HepG2 (cell line): Measurements from ENCODE around the gene KLHDC8B. TPM values are rescaled to one million over a fixed set of nuclear protein-coding genes. Genes with fewer than 3 reads are reported as not detected.
A peak's percentile ranks its signal among the peaks of the same experiment; 100 is the strongest.

Source experiments
- ATF4 ChIP-seq, 2 experiments: fragments of 450-650 bp in 1 of 2; sonication (generic) in 1 of 2; formaldehyde crosslinking; IDR thresholded peaks; 2 replicates each; pipeline versions ENCODE4 v1.5.0 to v1.8.0; 2020 to 2022; ENCODE audit warnings: mild to moderate bottlenecking in 1 of 2, missing genetic modification reagents in 1 of 2
- CBX1 ChIP-seq: IDR thresholded peaks from one replicate; pipeline ENCODE4 v1.6.1; 2016; ENCODE audit warnings: antibody characterized with exemption, low read depth
- CREBL2 ChIP-seq: sonication (generic); formaldehyde crosslinking; IDR thresholded peaks from 2 replicates; pipeline ENCODE4 v1.8.1; 2023; ENCODE audit warnings: missing genetic modification reagents, mild to moderate bottlenecking, borderline replicate concordance
- CREM ChIP-seq, 2 experiments: sonication (generic) in 1 of 2; formaldehyde crosslinking in 1 of 2; IDR thresholded peaks; 2 replicates each; pipeline versions ENCODE4 v1.4.0 to v1.6.1; 2016 to 2020; ENCODE audit warnings: antibody characterized with exemption in 1 of 2, mild to moderate bottlenecking in 1 of 2, missing genetic modification reagents in 1 of 2
- EEA1 ChIP-seq: sonication (generic); formaldehyde crosslinking; IDR thresholded peaks from 2 replicates; pipeline ENCODE4 v1.5.1; 2020; ENCODE audit warnings: mild to moderate bottlenecking, missing genetic modification reagents, borderline replicate concordance
- EHMT2 ChIP-seq: fragments of 200-600 bp; sonication (generic); IDR thresholded peaks from 2 replicates; pipeline ENCODE4 v1.7.0; 2017; ENCODE audit warnings: antibody characterized with exemption, low read depth, low read length, borderline replicate concordance
- KDM1A ChIP-seq: IDR thresholded peaks from 2 replicates; pipeline ENCODE4 v1.6.1; 2016; ENCODE audit warnings: missing compliant biosample characterization
- KDM4B ChIP-seq: sonication (generic); formaldehyde crosslinking; IDR thresholded peaks from 2 replicates; pipeline ENCODE4 v1.4.0; 2020; ENCODE audit warnings: missing genetic modification reagents
- KMT2B ChIP-seq: IDR thresholded peaks from 2 replicates; pipeline ENCODE4 v1.6.1; 2016; ENCODE audit warnings: missing genetic modification reagents, missing compliant biosample characterization
- MYNN ChIP-seq: sonication (generic); formaldehyde crosslinking; IDR thresholded peaks from 2 replicates; pipeline ENCODE4 v1.4.0; 2020; ENCODE audit warnings: mild to moderate bottlenecking, low read depth, missing genetic modification reagents
- NFE2L1 ChIP-seq: sonication (generic); formaldehyde crosslinking; IDR thresholded peaks from 2 replicates; pipeline ENCODE4 v1.4.0; 2020; ENCODE audit warnings: missing genetic modification reagents, mild to moderate bottlenecking, borderline replicate concordance
- POLR2G ChIP-seq: fragments of 200-400 bp; formaldehyde crosslinking; IDR thresholded peaks from 2 replicates; pipeline ENCODE4 v1.6.1; 2018; ENCODE audit warnings: mild to moderate bottlenecking, low read depth, low read length, moderate library complexity
- PRPF4 ChIP-seq: fragments of 200-400 bp; formaldehyde crosslinking; IDR thresholded peaks from 2 replicates; pipeline ENCODE4 v1.6.1; 2016; ENCODE audit warnings: low read length, low read depth; ENCODE audit not compliant: poor library complexity, severe bottlenecking
- RNF219 ChIP-seq: sonication (generic); formaldehyde crosslinking; IDR thresholded peaks from 2 replicates; pipeline ENCODE4 v1.5.0; 2020; ENCODE audit warnings: mild to moderate bottlenecking, missing genetic modification reagents
- SOX6 ChIP-seq, 2 experiments: fragments of 450-650 bp in 1 of 2; sonication (generic) in 1 of 2; formaldehyde crosslinking in 1 of 2; IDR thresholded peaks; 2 replicates each; pipeline versions ENCODE4 v1.4.0 to v1.6.1; 2017 to 2020; ENCODE audit warnings: antibody characterized with exemption in 1 of 2, mild to moderate bottlenecking in 1 of 2, missing genetic modification reagents in 1 of 2
- TP53 ChIP-seq: sonication (generic); formaldehyde crosslinking; conservative IDR thresholded peaks from 2 replicates; pipeline ENCODE4 v1.4.0; 2020; ENCODE audit warnings: missing genetic modification reagents
- ZBTB7B ChIP-seq: sonication (generic); formaldehyde crosslinking; IDR thresholded peaks from 2 replicates; pipeline ENCODE4 v1.4.0; 2020; ENCODE audit warnings: missing genetic modification reagents
- ZNF354B ChIP-seq: sonication (generic); formaldehyde crosslinking; IDR thresholded peaks from 2 replicates; pipeline ENCODE4 v1.8.0; 2022; ENCODE audit warnings: mild to moderate bottlenecking, missing genetic modification reagents
- ZNF446 ChIP-seq: sonication (generic); formaldehyde crosslinking; IDR thresholded peaks from 2 replicates; pipeline ENCODE4 v1.5.0; 2020; ENCODE audit warnings: mild to moderate bottlenecking, missing genetic modification reagents
- ZNF512B ChIP-seq: sonication (generic); formaldehyde crosslinking; IDR thresholded peaks from 2 replicates; pipeline ENCODE4 v1.5.1; 2020; ENCODE audit warnings: missing genetic modification reagents, mild to moderate bottlenecking, borderline replicate concordance
- ZNF550 ChIP-seq: sonication (generic); formaldehyde crosslinking; IDR thresholded peaks from 2 replicates; pipeline ENCODE4 v1.4.0; 2020; ENCODE audit warnings: mild to moderate bottlenecking, missing genetic modification reagents, borderline replicate concordance
- ZNF713 ChIP-seq: sonication (generic); formaldehyde crosslinking; IDR thresholded peaks from 2 replicates; pipeline ENCODE4 v1.4.0; 2020; ENCODE audit warnings: mild to moderate bottlenecking, missing genetic modification reagents
- ZNF768 ChIP-seq: sonication (generic); formaldehyde crosslinking; IDR thresholded peaks from 2 replicates; pipeline ENCODE4 v1.4.0; 2020; ENCODE audit warnings: missing genetic modification reagents
- ZNF883 ChIP-seq: sonication (generic); formaldehyde crosslinking; IDR thresholded peaks from 2 replicates; pipeline ENCODE4 v1.5.1; 2020; ENCODE audit warnings: mild to moderate bottlenecking, missing genetic modification reagents; ENCODE audit errors: not compliant biosample characterization
- polyA plus RNA-seq, 8 experiments: library from polyadenylated mRNA; depleted of rRNA in 3 of 8; stranded (reverse) in 7 of 8; unstranded in 1 of 8; fragments of >200 nt; fragmentation: Illumina TruSeq in 4 of 8; extraction: Trizol in 4 of 8; gene quantifications; 2 replicates each; pipeline versions ENCODE4 v1.2.1 to v1.2.3, GENCODE V29; 2011 to 2016; ENCODE audit warnings: low read depth in 4 of 8, missing spikeins in 1 of 8, mixed read lengths in 1 of 8; ENCODE audit not compliant: insufficient read depth in 1 of 8
- total RNA-seq, 5 experiments: library from RNA; depleted of rRNA; stranded (reverse); fragments of >200 nt; fragmentation: Illumina TruSeq; extraction: Trizol; gene quantifications; 2 replicates each; pipeline ENCODE4 v1.2.3, GENCODE V29; 2016; ENCODE audit warnings: low read depth in 1 of 5

KLHDC8B gene
- total and polyA plus RNA-seq, 2 of the 13 experiments (the other 11 are each of a cell fraction or from before 2014, with no cell fraction given), result 17.2 to 17.8 TPM

DNA sequence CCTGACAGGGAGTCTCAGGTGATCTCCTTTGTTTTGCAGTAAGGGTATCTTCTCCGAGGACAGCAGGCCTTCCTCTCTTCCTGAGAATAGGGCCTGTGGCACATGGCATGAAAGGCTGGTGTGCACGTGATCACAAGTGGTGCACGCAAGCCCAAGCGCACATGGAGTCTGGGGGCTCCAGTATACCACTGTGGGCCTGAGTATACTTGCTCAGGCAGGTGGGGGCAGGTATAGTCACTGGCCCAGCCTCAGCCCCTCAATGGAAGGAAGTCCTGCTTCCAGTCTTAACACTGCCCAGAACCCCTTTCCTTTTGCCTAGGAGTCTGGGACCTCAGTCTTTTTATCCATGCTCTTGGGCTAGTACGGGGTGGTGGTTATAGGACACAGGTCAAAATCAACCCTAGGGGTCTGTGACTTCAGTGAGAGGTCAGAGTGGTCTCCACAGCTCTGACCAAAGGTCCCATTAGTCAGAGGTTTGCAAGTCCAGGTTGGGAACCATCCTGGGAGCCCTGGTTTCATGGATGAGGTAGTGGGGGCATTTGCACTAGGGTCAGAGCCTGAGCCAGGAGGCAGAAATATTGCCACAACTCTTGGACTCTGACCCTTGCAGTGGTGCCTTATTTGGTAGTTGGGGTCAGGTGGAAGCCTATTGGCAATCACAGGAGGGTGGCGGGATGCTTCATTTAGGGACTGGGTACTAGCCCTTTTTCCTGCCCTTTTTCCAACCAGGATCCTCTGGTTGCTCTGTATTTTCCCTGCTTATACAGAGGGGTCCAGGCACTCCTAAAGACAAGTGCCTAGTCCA is 4.4 kb upstream of the KLHDC8B start (continued):
- TF ChIP-seq KMT2B (CRISPR knock-in tag) (no peak), ZNF354B (0 out of 2 replicates have a peak, but pooled peaks have one; percentile 36), ATF4 (CRISPR knock-in tag; IDR thresholded peaks at IDR 0.05) (no peak), ZNF883 (CRISPR knock-in tag) (no peak), RNF219 (CRISPR knock-in tag) (no peak), EHMT2 (0 out of 2 replicates have a peak, but pooled peaks have one; percentile 41), ZNF446 (no peak), CBX1 (no peak), ZNF550 (CRISPR knock-in tag) (no peak), POLR2G (no peak), KDM4B (CRISPR knock-in tag) (no peak), CREBL2 (CRISPR knock-in tag) (no peak), NFE2L1 (CRISPR knock-in tag) (no peak), ZNF512B (CRISPR knock-in tag) (no peak), EEA1 (CRISPR knock-in tag) (no peak), ZNF768 (no peak), PRPF4 (no peak), SOX6 (IDR thresholded peaks at IDR 0.05) (no peak), SOX6 (CRISPR knock-in tag; IDR thresholded peaks at IDR 0.05) (0 out of 2 replicates have a peak, but pooled peaks have one; percentile 12), ZNF713 (CRISPR knock-in tag) (no peak; the same call in 1 of the 2 replicates), TP53 (CRISPR knock-in tag) (no peak), MYNN (CRISPR knock-in tag) (no peak), CREM (IDR thresholded peaks at IDR 0.05) (no peak), CREM (CRISPR knock-in tag; IDR thresholded peaks at IDR 0.05) (no peak), ZBTB7B (CRISPR knock-in tag) (no peak), KDM1A (CRISPR knock-in tag) (no peak)
